Breast epithelium (tissue), 4 donors: Measurements from ENCODE around the gene TMTC2. TPM values are rescaled to one million over a fixed set of nuclear protein-coding genes. Genes with fewer than 3 reads are reported as not detected.
A peak's percentile ranks its signal among the peaks of the same experiment; 100 is the strongest.

Experiments used
- DNase-seq, 2 donors: peaks; one replicate each; pipeline ENCODE4 v3.0.0-alpha.2; 2019; ENCODE audit warnings: low spot score in 2 of 2
- H3K27ac ChIP-seq, 2 donors: fragments of 200-600 bp; sonication (generic) in 1 of 2; one replicate each; pipeline ENCODE4 v1.5.1; 2016 to 2019; ENCODE audit warnings: mild to moderate bottlenecking in 1 of 2
- H3K27me3 ChIP-seq, 2 donors: fragments of 200-600 bp; sonication (generic) in 1 of 2; one replicate each; pipeline versions ENCODE4 v1.5.1 to v1.6.0; 2017 to 2019; ENCODE audit warnings: control low read depth in 1 of 2, mild to moderate bottlenecking in 1 of 2
- H3K36me3 ChIP-seq: fragments of 200-600 bp; one replicate; pipeline ENCODE4 v1.5.1; 2019
- H3K4me1 ChIP-seq, 2 donors: fragments of 200-600 bp; sonication (generic); one replicate each; pipeline ENCODE4 v1.5.1; 2016 to 2019; ENCODE audit warnings: control low read depth in 1 of 2
- H3K4me3 ChIP-seq, 3 donors: fragments of 200-600 bp; sonication (generic); 1 replicate in 2 of 3; 2 replicates in 1 of 3; pipeline ENCODE4 v1.5.1; 2016 to 2019; ENCODE audit warnings: mild to moderate bottlenecking in 3 of 3, moderate library complexity in 2 of 3
- H3K9me3 ChIP-seq, 2 donors: fragments of 200-600 bp; sonication (generic) in 1 of 2; one replicate each; pipeline ENCODE4 v1.5.1; 2016 to 2019; ENCODE audit warnings: control low read depth in 1 of 2
- CTCF ChIP-seq, 3 donors: fragments of 450-650 bp; IDR thresholded peaks; one replicate each; pipeline ENCODE4 v1.5.1; 2016 to 2017; ENCODE audit warnings: antibody characterized with exemption in 3 of 3, mild to moderate bottlenecking in 3 of 3, moderate library complexity in 3 of 3
- POLR2A ChIP-seq: fragments of 450-650 bp; IDR thresholded peaks from one replicate; pipeline ENCODE4 v1.6.1; 2016; ENCODE audit warnings: antibody characterized with exemption, mild to moderate bottlenecking, moderate library complexity
- POLR2AphosphoS5 ChIP-seq, 3 donors: sonication (generic); formaldehyde crosslinking; IDR thresholded peaks; one replicate each; pipeline ENCODE4 v1.6.1; 2017; ENCODE audit warnings: antibody characterized with exemption in 3 of 3
- intact Hi-C: fragments of 100-400 bp; cut with DNase I; formaldehyde crosslinking; loops from one replicate; pipeline ENCODE4 v1.15.1; 2023; ENCODE audit warnings: low total_unique reads
- total RNA-seq, 3 donors: library from RNA; depleted of rRNA; stranded (reverse); fragments of >200 nt; gene quantifications; one replicate each; pipeline ENCODE4 v1.1.0, GENCODE V29; 2016

Gene TMTC2
- total RNA-seq, 3 donors from 2014 or later, result 7.0 to 28.8 (median 19.3) TPM

- Histone ChIP-seq H3K9me3 (no peaks in the 10 kb centered on the region), H3K27me3 (no peaks in the 10 kb centered on the region), H3K4me3 (peak overlapping the region; percentile 77 to 82 (median 79)), H3K36me3 (no peaks in the 10 kb centered on the region), H3K27ac (no peak overlapping the region), H3K4me1 (peaks cover 0 to 9% of the 10 kb centered on the region in 2 donors)
- intact Hi-C loops, result no loop called here
- no peak for DNase-seq
- TF ChIP-seq POLR2AphosphoS5 (IDR thresholded peaks at IDR 0.05), result no peak
- TF ChIP-seq POLR2A, result no peak
- TF ChIP-seq CTCF (IDR thresholded peaks at IDR 0.05), result no peak
These were observed 1.9 kb downstream of the TMTC2 start for GRCh38 chr12:82688596-82688995.

GRCh38 chr12:82690006-82690405, 3.3 kb downstream of the TMTC2 start:
- Histone ChIP-seq H3K27ac (no peak overlapping the region), H3K4me3 (no peak overlapping the region)

GRCh38 chr12:82691513-82691912, 4.8 kb downstream of the TMTC2 start:
- TF ChIP-seq POLR2AphosphoS5 (IDR thresholded peaks at IDR 0.05), result no peak
- TF ChIP-seq CTCF (IDR thresholded peaks at IDR 0.05), result no peak
- TF ChIP-seq POLR2A, result no peak
- Histone ChIP-seq H3K36me3 (no peaks in the 10 kb centered on the region), H3K4me3 (no peak overlapping the region), H3K9me3 (no peaks in the 10 kb centered on the region), H3K27ac (no peak overlapping the region), H3K27me3 (no peaks in the 10 kb centered on the region), H3K4me1 (peaks cover 0 to 9% of the 10 kb centered on the region in 2 donors)
- intact Hi-C loops, result no loop called here
- no peak for DNase-seq

More at GRCh38 chr12:82690006-82690405, 3.3 kb downstream of the TMTC2 start:
- no peaks in the 10 kb centered on the region for H3K9me3 ChIP-seq
- H3K4me1 ChIP-seq, result peaks cover 0 to 9% of the 10 kb centered on the region in 2 donors
- no peak for TF ChIP-seq POLR2A
- H3K36me3 ChIP-seq, result no peaks in the 10 kb centered on the region
- DNase-seq, result no peak
- no peaks in the 10 kb centered on the region for H3K27me3 ChIP-seq
- intact Hi-C loops, result no loop called here

GRCh38 chr12:82694276-82694675, 7.6 kb downstream of the TMTC2 start:
- Histone ChIP-seq H3K27me3 (no peaks in the 10 kb centered on the region), H3K27ac (no peak overlapping the region), H3K4me3 (no peak overlapping the region), H3K36me3 (no peaks in the 10 kb centered on the region), H3K9me3 (no peaks in the 10 kb centered on the region), H3K4me1 (no peaks in the 10 kb centered on the region)
- DNase-seq, result no peak
- intact Hi-C loops, result no loop called here
- TF ChIP-seq CTCF (IDR thresholded peaks at IDR 0.05) (no peak), POLR2AphosphoS5 (IDR thresholded peaks at IDR 0.05) (no peak), POLR2A (no peak)

GRCh38 chr12:82694970-82695369, 8.3 kb downstream of the TMTC2 start:
- Histone ChIP-seq H3K4me1 (no peaks in the 10 kb centered on the region), H3K27me3 (no peaks in the 10 kb centered on the region), H3K9me3 (no peaks in the 10 kb centered on the region), H3K4me3 (no peak overlapping the region), H3K36me3 (no peaks in the 10 kb centered on the region), H3K27ac (no peak overlapping the region)
- intact Hi-C loops, result no loop called here
- no peak for TF ChIP-seq POLR2A
- DNase-seq, result no peak

- H3K27me3 ChIP-seq, result no peaks in the 10 kb centered on the region
- H3K9me3 ChIP-seq, result no peaks in the 10 kb centered on the region
- intact Hi-C loops, result no loop called here
- no peaks in the 10 kb centered on the region for H3K4me1 ChIP-seq
- no peak overlapping the region for H3K27ac ChIP-seq
- DNase-seq, result no peak
- no peak overlapping the region for H3K4me3 ChIP-seq
- TF ChIP-seq POLR2AphosphoS5 (IDR thresholded peaks at IDR 0.05) (no peak), POLR2A (no peak), CTCF (IDR thresholded peaks at IDR 0.05) (no peak)
- H3K36me3 ChIP-seq, result no peaks in the 10 kb centered on the region
These were observed 8.8 kb downstream of the TMTC2 start for GRCh38 chr12:82695531-82695930.
